ENCODE measurements around the gene MMP17.

DNA sequence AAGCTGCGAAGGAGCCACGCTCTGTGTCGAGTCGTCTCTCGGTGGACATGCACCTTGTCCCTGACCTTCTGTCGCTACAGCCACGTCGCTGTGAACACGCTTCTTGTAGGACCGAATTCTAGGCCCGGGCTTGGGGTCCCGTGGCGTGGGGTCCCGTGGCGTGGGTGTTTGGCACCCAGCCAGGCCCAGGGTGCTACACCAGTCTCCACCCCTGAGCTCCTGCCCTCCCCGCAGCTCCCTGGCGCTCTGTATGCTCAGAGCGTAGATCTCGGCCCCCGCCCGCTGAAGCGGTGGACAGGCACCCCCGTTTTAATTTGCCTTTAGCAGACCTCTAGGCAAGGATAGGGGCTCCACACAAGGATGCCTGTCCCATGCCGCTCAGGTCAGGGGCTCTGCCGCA lies 16.5 kb downstream of the MMP17 start:
- TF ChIP-seq MAX (IDR thresholded peaks at IDR 0.05), result no peak
- no peak for TF ChIP-seq CTCF (IDR thresholded peaks at IDR 0.05; ENCODE audit: low read depth, low read length, missing input control)
- no peak for TF ChIP-seq TAF1 (conservative IDR thresholded peaks at IDR 0.05)
- no peak for TF ChIP-seq ZBTB33 (IDR thresholded peaks at IDR 0.05)
- TF ChIP-seq RAD21 (IDR thresholded peaks at IDR 0.05), result no peak
